DOHH2 (cell line): ENCODE measurements around the gene BMP7.

Experiments
- EZH2phosphoT487 ChIP-seq: fragments of 200-600 bp; sonication (generic); IDR thresholded peaks from 2 replicates; pipeline ENCODE4 v1.6.1; 2017; ENCODE audit warnings: borderline replicate concordance, mild to moderate bottlenecking, antibody characterized with exemption, low read length, moderate library complexity, mixed read lengths
- TF ChIP-seq, protein P1 (sequence below): fragments of 200-600 bp; sonication (generic); IDR thresholded peaks from one replicate; pipeline ENCODE4 v1.5.1; 2014; ENCODE audit warnings: antibody characterized with exemption, mild to moderate bottlenecking, low read depth, low read length; ENCODE audit not compliant: poor library complexity, severe bottlenecking

DNA sequence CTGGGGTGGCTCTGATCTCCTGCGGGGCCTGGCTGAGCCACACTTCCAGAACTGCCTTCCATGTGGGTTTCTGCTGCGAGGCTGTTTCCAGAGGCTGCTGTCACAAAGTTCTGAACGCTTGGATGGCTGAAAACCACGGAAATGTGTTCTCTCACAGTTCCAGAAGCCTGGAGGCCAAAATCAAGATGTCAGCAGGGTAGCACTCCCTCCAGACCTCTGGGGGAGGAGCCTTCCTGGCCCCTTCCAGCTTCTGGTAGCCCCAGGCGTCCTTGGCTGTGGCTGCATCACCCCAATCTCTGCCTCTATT lies 23.7 kb upstream of the BMP7 start:
- TF ChIP-seq, protein P1, sequence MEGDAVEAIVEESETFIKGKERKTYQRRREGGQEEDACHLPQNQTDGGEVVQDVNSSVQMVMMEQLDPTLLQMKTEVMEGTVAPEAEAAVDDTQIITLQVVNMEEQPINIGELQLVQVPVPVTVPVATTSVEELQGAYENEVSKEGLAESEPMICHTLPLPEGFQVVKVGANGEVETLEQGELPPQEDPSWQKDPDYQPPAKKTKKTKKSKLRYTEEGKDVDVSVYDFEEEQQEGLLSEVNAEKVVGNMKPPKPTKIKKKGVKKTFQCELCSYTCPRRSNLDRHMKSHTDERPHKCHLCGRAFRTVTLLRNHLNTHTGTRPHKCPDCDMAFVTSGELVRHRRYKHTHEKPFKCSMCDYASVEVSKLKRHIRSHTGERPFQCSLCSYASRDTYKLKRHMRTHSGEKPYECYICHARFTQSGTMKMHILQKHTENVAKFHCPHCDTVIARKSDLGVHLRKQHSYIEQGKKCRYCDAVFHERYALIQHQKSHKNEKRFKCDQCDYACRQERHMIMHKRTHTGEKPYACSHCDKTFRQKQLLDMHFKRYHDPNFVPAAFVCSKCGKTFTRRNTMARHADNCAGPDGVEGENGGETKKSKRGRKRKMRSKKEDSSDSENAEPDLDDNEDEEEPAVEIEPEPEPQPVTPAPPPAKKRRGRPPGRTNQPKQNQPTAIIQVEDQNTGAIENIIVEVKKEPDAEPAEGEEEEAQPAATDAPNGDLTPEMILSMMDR: no peak
- TF ChIP-seq EZH2phosphoT487: no peak
